DND-41 (cell line): ENCODE data around the gene RBM18.

Source experiments
- ATAC-seq: fragments of 200-7000 bp; cut with Tn5 transposase; 3 replicates; pipeline ENCODE4 v1.9.1; 2021; ENCODE audit warnings: low read depth; ENCODE audit not compliant: insufficient read depth
- DNase-seq: peaks from one replicate; pipeline ENCODE4 v3.0.0-alpha.2; 2020
- H2AFZ ChIP-seq: 2 replicates; pipeline ENCODE4 v1.6.0; 2012; ENCODE audit warnings: low read depth, low read length
- H3K27ac ChIP-seq: 2 replicates; pipeline ENCODE4 v1.5.1; 2012; ENCODE audit warnings: low read length, inconsistent platforms
- H3K27me3 ChIP-seq: fragments of 200-600 bp; sonication (generic); 2 replicates; pipeline ENCODE4 v1.6.0; 2012; ENCODE audit warnings: low read length, mild to moderate bottlenecking, inconsistent platforms; ENCODE audit not compliant: insufficient read depth, poor library complexity
- H3K36me3 ChIP-seq: 2 replicates; pipeline ENCODE4 v1.5.1; 2012; ENCODE audit warnings: low read length, inconsistent platforms; ENCODE audit not compliant: insufficient read depth
- H3K4me1 ChIP-seq: 2 replicates; pipeline ENCODE4 v1.5.1; 2012; ENCODE audit warnings: mild to moderate bottlenecking, low read length; ENCODE audit not compliant: insufficient read depth
- H3K4me2 ChIP-seq: 2 replicates; pipeline ENCODE4 v1.6.0; 2012; ENCODE audit warnings: mild to moderate bottlenecking, moderate library complexity, low read length, inconsistent platforms; ENCODE audit not compliant: insufficient read depth
- H3K4me3 ChIP-seq, 2 experiments: fragments of 200-600 bp in 1 of 2; shearing (Covaris generic) in 1 of 2; 2 replicates each; pipeline ENCODE4 v1.5.1; 2012 to 2016; ENCODE audit warnings: inconsistent platforms in 2 of 2, low read length in 2 of 2, mild to moderate bottlenecking in 2 of 2, low read depth in 1 of 2, moderate library complexity in 1 of 2
- H3K79me2 ChIP-seq: 2 replicates; pipeline ENCODE4 v1.6.0; 2012; ENCODE audit warnings: low read length, inconsistent platforms; ENCODE audit not compliant: insufficient read depth
- H3K9ac ChIP-seq: 2 replicates; pipeline ENCODE4 v1.6.0; 2012; ENCODE audit warnings: low read depth, mild to moderate bottlenecking, inconsistent platforms, low read length, moderate library complexity
- H3K9me3 ChIP-seq: 2 replicates; pipeline ENCODE4 v1.5.1; 2012; ENCODE audit warnings: low read length, moderate library complexity, mild to moderate bottlenecking, inconsistent platforms; ENCODE audit not compliant: insufficient read depth, severe bottlenecking
- H4K20me1 ChIP-seq: 2 replicates; pipeline ENCODE4 v1.6.0; 2012; ENCODE audit warnings: low read length; ENCODE audit not compliant: insufficient read depth
- EZH2 ChIP-seq: IDR thresholded peaks from 3 replicates; pipeline ENCODE4 v1.6.1; 2012; ENCODE audit warnings: borderline replicate concordance, low read depth, mild to moderate bottlenecking, moderate library complexity, low read length, inconsistent platforms; ENCODE audit not compliant: severe bottlenecking
- TF ChIP-seq, protein P1 (sequence below): IDR thresholded peaks from 2 replicates; pipeline ENCODE4 v1.5.1; 2012; ENCODE audit warnings: borderline replicate concordance, low read length, moderate library complexity, mild to moderate bottlenecking; ENCODE audit not compliant: poor library complexity, severe bottlenecking; ENCODE audit errors: extremely low read depth

RBM18 gene

DNA sequence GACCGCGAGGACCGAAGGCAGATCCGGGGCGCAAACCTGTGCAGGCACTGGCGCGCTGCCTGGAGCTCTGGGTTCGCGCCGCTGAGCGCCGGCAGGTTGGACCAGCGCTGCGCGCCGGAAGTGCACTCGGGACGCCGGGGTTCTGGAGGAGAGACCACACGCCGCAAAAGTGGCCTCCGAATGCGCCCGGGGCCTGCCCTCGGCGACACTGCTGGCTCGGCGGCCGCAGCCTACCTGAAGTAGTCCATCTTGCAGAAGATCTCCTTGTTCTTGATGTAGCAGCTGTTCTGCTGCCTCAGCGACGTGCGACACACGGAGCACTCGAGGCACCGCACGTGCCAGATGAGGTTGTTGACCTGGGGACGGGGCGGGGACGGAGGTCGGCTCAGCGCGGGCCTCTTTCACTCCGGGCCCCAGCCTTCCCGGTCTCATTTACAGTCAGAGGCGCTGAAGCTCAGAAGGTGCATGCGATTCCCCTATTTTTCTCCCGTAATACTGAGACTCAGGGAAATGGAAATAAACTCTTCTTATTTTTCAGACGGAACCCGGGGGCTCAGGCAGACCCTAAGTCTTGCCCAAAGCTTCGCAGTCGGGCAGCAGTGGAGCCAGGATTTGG is 38.4 kb downstream of the RBM18 start:
- H2AFZ ChIP-seq, result no peak overlapping the region
- no peak overlapping the region for H3K4me2 ChIP-seq
- peaks cover 8% of the 10 kb centered on the region for H3K27me3 ChIP-seq
- H3K79me2 ChIP-seq, result no peaks in the 10 kb centered on the region
- no peak overlapping the region for H3K4me3 ChIP-seq
- H3K4me1 ChIP-seq, result no peaks in the 10 kb centered on the region
- no peak overlapping the region for H3K9ac ChIP-seq
- no peaks in the 10 kb centered on the region for H4K20me1 ChIP-seq
- H3K36me3 ChIP-seq, result no peaks in the 10 kb centered on the region
- no peaks in the 10 kb centered on the region for H3K9me3 ChIP-seq
- TF ChIP-seq, protein P1, sequence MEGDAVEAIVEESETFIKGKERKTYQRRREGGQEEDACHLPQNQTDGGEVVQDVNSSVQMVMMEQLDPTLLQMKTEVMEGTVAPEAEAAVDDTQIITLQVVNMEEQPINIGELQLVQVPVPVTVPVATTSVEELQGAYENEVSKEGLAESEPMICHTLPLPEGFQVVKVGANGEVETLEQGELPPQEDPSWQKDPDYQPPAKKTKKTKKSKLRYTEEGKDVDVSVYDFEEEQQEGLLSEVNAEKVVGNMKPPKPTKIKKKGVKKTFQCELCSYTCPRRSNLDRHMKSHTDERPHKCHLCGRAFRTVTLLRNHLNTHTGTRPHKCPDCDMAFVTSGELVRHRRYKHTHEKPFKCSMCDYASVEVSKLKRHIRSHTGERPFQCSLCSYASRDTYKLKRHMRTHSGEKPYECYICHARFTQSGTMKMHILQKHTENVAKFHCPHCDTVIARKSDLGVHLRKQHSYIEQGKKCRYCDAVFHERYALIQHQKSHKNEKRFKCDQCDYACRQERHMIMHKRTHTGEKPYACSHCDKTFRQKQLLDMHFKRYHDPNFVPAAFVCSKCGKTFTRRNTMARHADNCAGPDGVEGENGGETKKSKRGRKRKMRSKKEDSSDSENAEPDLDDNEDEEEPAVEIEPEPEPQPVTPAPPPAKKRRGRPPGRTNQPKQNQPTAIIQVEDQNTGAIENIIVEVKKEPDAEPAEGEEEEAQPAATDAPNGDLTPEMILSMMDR, result no peak
- TF ChIP-seq EZH2, result no peak
- DNase-seq (no peak), ATAC-seq (no peak)
- H3K27ac ChIP-seq, result no peak overlapping the region

DNA sequence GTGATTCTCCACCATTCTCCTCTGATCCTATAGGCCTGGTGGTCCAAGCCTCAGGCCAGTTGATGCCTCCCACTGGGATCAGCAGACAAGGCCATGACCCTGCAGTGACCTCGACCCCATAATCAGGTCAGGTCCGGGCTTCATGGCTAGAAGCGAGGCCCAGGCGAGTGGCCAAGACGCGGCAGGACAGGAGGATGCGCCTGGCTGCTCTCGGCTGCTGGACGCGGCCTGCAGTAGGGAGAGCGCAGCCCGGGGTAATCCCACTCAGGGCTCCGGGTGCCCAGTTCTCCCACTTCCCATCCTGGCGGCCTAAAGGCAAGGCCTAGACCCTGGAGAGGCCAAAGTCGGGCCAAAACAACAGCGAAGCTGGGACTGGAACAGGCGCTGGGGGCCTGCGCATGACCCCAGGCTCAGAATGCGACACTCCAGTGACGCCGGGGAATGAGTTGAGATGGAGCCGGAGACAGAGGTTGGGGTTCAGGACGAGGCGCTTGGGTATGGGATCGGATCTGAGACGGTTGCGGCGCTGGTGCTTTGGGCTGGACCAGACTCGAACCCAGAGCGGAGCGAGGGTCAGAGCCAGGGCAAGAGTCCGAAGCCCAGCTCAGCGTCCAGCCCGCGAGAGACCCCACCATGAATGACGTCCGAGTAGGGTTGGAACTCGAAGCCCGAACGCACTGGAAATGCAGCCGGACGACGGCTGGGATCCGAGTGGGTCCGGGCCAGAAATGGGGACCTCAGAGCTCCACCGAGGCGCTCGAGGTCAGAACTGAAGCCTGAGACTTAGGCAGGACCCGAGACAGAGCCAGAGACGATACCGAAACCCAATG is 39.1 kb downstream of the RBM18 start:
- H3K27me3 ChIP-seq, result peaks cover 8% of the 10 kb centered on the region
- no peaks in the 10 kb centered on the region for H3K9me3 ChIP-seq
- TF ChIP-seq, protein P1, result no peak
- TF ChIP-seq EZH2, result no peak
- H4K20me1 ChIP-seq, result no peaks in the 10 kb centered on the region
- no peak overlapping the region for H3K4me2 ChIP-seq
- no peak overlapping the region for H3K9ac ChIP-seq
- H3K27ac ChIP-seq, result no peak overlapping the region
- no peaks in the 10 kb centered on the region for H3K4me1 ChIP-seq
- DNase-seq (no peak), ATAC-seq (no peak)
- H3K79me2 ChIP-seq, result no peaks in the 10 kb centered on the region
- H2AFZ ChIP-seq, result no peak overlapping the region
- H3K4me3 ChIP-seq, result no peak overlapping the region
- H3K36me3 ChIP-seq, result no peaks in the 10 kb centered on the region

DNA sequence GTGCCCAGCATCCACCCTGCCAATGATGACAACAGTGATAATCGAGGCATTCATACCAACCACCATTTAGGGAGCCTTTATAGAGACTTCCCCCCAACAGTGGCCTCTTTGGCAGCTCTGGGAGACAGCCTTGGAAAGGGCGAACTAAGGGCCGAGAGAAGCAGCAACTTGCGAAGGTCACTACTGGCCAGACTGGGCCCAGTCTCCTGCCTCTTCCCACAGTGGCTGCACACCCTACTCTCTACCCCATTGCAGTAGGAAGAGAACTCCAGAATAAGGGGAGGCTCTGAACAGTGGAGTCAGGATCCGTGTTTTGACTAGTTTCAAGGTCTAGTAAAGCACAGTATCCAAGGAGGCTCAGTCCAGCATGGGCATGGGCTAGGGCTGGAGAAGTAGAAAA is 41.2 kb downstream of the RBM18 start:
- ATAC-seq (no peak), DNase-seq (no peak)
- no peaks in the 10 kb centered on the region for H3K4me1 ChIP-seq
- H2AFZ ChIP-seq, result no peak overlapping the region
- H3K27me3 ChIP-seq, result peaks cover 3% of the 10 kb centered on the region
- no peaks in the 10 kb centered on the region for H3K36me3 ChIP-seq
- H3K4me2 ChIP-seq, result no peak overlapping the region
- no peaks in the 10 kb centered on the region for H3K9me3 ChIP-seq
- H3K27ac ChIP-seq, result no peak overlapping the region
- H4K20me1 ChIP-seq, result no peaks in the 10 kb centered on the region
- H3K4me3 ChIP-seq, result no peak overlapping the region
- TF ChIP-seq, protein P1, result no peak
- TF ChIP-seq EZH2, result no peak
- no peaks in the 10 kb centered on the region for H3K79me2 ChIP-seq
- no peak overlapping the region for H3K9ac ChIP-seq
